ENCODE data around the gene CFAP20DC. TPM values are rescaled to one million over a fixed set of nuclear protein-coding genes. Genes with fewer than 3 reads are reported as not detected.
"Not testable (repeated sequence)": the region's sequence is repeated elsewhere in the genome, so short reads cannot be mapped to it uniquely, and the experiment has no call there.

CFAP20DC gene
- total RNA-seq, 1 donor, result 0.10 TPM

- H3K27me3 ChIP-seq (ENCODE audit: insufficient read depth, low read length), result no peaks in the 10 kb centered on the region
- H3K4me1 ChIP-seq (ENCODE audit: insufficient read depth, low read length), result no peaks in the 10 kb centered on the region
- H3K4me3 ChIP-seq (ENCODE audit: low read length), result no peak overlapping the region
- no peaks in the 10 kb centered on the region for H3K9me3 ChIP-seq (ENCODE audit: low read depth, low read length)
Measured at GRCh38 chr3:58839964-58840363, 209.9 kb downstream of the CFAP20DC start.

- no peaks in the 10 kb centered on the region for H3K9me3 ChIP-seq (ENCODE audit: low read depth, low read length)
Measured at GRCh38 chr3:58839187-58839586, 210.6 kb downstream of the CFAP20DC start.

GRCh38 chr3:58837856-58838255, 212.0 kb downstream of the CFAP20DC start:
- Histone ChIP-seq H3K4me1 (ENCODE audit: insufficient read depth, low read length) (no peaks in the 10 kb centered on the region), H3K27me3 (ENCODE audit: insufficient read depth, low read length) (no peaks in the 10 kb centered on the region), H3K4me3 (ENCODE audit: low read length) (no peak overlapping the region), H3K9me3 (ENCODE audit: low read depth, low read length) (no peaks in the 10 kb centered on the region)

More at GRCh38 chr3:58839187-58839586, 210.6 kb downstream of the CFAP20DC start:
- H3K27me3 ChIP-seq (ENCODE audit: insufficient read depth, low read length), result no peaks in the 10 kb centered on the region
- H3K4me1 ChIP-seq (ENCODE audit: insufficient read depth, low read length), result no peaks in the 10 kb centered on the region
- no peak overlapping the region for H3K4me3 ChIP-seq (ENCODE audit: low read length)

GRCh38 chr3:58837141-58837843, 212.5 kb downstream of the CFAP20DC start:
- Histone ChIP-seq H3K4me3 (ENCODE audit: low read length) (no peak overlapping the region), H3K4me1 (ENCODE audit: insufficient read depth, low read length) (no peaks in the 10 kb centered on the region), H3K27me3 (ENCODE audit: insufficient read depth, low read length) (no peaks in the 10 kb centered on the region), H3K9me3 (ENCODE audit: low read depth, low read length) (no peaks in the 10 kb centered on the region)

GRCh38 chr3:58835086-58835485, 214.7 kb downstream of the CFAP20DC start:
- no peaks in the 10 kb centered on the region for H3K9me3 ChIP-seq (ENCODE audit: low read depth, low read length)
- H3K4me1 ChIP-seq (ENCODE audit: insufficient read depth, low read length), result no peaks in the 10 kb centered on the region
- H3K4me3 ChIP-seq (ENCODE audit: low read length), result no peak overlapping the region
- H3K27me3 ChIP-seq (ENCODE audit: insufficient read depth, low read length), result no peaks in the 10 kb centered on the region

- Histone ChIP-seq H3K4me3 (ENCODE audit: low read length) (no peak overlapping the region), H3K27me3 (ENCODE audit: insufficient read depth, low read length) (no peaks in the 10 kb centered on the region), H3K4me1 (ENCODE audit: insufficient read depth, low read length) (no peaks in the 10 kb centered on the region), H3K9me3 (ENCODE audit: low read depth, low read length) (no peaks in the 10 kb centered on the region)
Measured at GRCh38 chr3:58833491-58833890, 216.3 kb downstream of the CFAP20DC start.

GRCh38 chr3:58829321-58830000, 220.4 kb downstream of the CFAP20DC start:
- Histone ChIP-seq H3K4me3 (ENCODE audit: low read length) (no peak overlapping the region), H3K4me1 (ENCODE audit: insufficient read depth, low read length) (no peaks in the 10 kb centered on the region), H3K27me3 (ENCODE audit: insufficient read depth, low read length) (no peaks in the 10 kb centered on the region), H3K9me3 (ENCODE audit: low read depth, low read length) (no peaks in the 10 kb centered on the region)

GRCh38 chr3:58824777-58825176, 225.0 kb downstream of the CFAP20DC start:
- H3K4me1 ChIP-seq (ENCODE audit: insufficient read depth, low read length), result no peaks in the 10 kb centered on the region
- H3K4me3 ChIP-seq (ENCODE audit: low read length), result no peak overlapping the region
- no peaks in the 10 kb centered on the region for H3K27me3 ChIP-seq (ENCODE audit: insufficient read depth, low read length)
- no peaks in the 10 kb centered on the region for H3K9me3 ChIP-seq (ENCODE audit: low read depth, low read length)

- H3K27me3 ChIP-seq (ENCODE audit: insufficient read depth, low read length), result no peaks in the 10 kb centered on the region
- H3K4me1 ChIP-seq (ENCODE audit: insufficient read depth, low read length), result no peaks in the 10 kb centered on the region
- no peaks in the 10 kb centered on the region for H3K9me3 ChIP-seq (ENCODE audit: low read depth, low read length)
- no peak overlapping the region for H3K4me3 ChIP-seq (ENCODE audit: low read length)
Measured at GRCh38 chr3:58824285-58824684, 225.5 kb downstream of the CFAP20DC start.

GRCh38 chr3:58806551-58807244, 243.1 kb downstream of the CFAP20DC start:
- not testable (repeated sequence) for H3K27me3 ChIP-seq (ENCODE audit: insufficient read depth, low read length); H3K4me1 ChIP-seq (ENCODE audit: insufficient read depth, low read length); H3K9me3 ChIP-seq (ENCODE audit: low read depth, low read length); H3K4me3 ChIP-seq (ENCODE audit: low read length)

GRCh38 chr3:58804914-58805313, 244.9 kb downstream of the CFAP20DC start:
- H3K4me1 ChIP-seq (ENCODE audit: insufficient read depth, low read length), result no peaks in the 10 kb centered on the region
- H3K4me3 ChIP-seq (ENCODE audit: low read length), result no peak overlapping the region
- H3K9me3 ChIP-seq (ENCODE audit: low read depth, low read length), result no peaks in the 10 kb centered on the region
- no peaks in the 10 kb centered on the region for H3K27me3 ChIP-seq (ENCODE audit: insufficient read depth, low read length)

- no peak overlapping the region for H3K4me3 ChIP-seq (ENCODE audit: low read length)
- no peaks in the 10 kb centered on the region for H3K27me3 ChIP-seq (ENCODE audit: insufficient read depth, low read length)
- no peaks in the 10 kb centered on the region for H3K9me3 ChIP-seq (ENCODE audit: low read depth, low read length)
- H3K4me1 ChIP-seq (ENCODE audit: insufficient read depth, low read length), result no peaks in the 10 kb centered on the region
Measured at GRCh38 chr3:58801541-58801940, 248.3 kb downstream of the CFAP20DC start.

GRCh38 chr3:58800940-58801339, 248.9 kb downstream of the CFAP20DC start:
- no peaks in the 10 kb centered on the region for H3K27me3 ChIP-seq (ENCODE audit: insufficient read depth, low read length)
- no peaks in the 10 kb centered on the region for H3K9me3 ChIP-seq (ENCODE audit: low read depth, low read length)
- H3K4me1 ChIP-seq (ENCODE audit: insufficient read depth, low read length), result no peaks in the 10 kb centered on the region
- no peak overlapping the region for H3K4me3 ChIP-seq (ENCODE audit: low read length)

GRCh38 chr3:58800032-58800431, 249.8 kb downstream of the CFAP20DC start:
- Histone ChIP-seq H3K4me3 (ENCODE audit: low read length) (no peak overlapping the region), H3K9me3 (ENCODE audit: low read depth, low read length) (no peaks in the 10 kb centered on the region), H3K27me3 (ENCODE audit: insufficient read depth, low read length) (no peaks in the 10 kb centered on the region), H3K4me1 (ENCODE audit: insufficient read depth, low read length) (no peaks in the 10 kb centered on the region)

- Histone ChIP-seq H3K4me3 (ENCODE audit: low read length) (no peak overlapping the region), H3K4me1 (ENCODE audit: insufficient read depth, low read length) (no peaks in the 10 kb centered on the region), H3K9me3 (ENCODE audit: low read depth, low read length) (no peaks in the 10 kb centered on the region), H3K27me3 (ENCODE audit: insufficient read depth, low read length) (no peaks in the 10 kb centered on the region)
Measured at GRCh38 chr3:58799271-58799670, 250.6 kb downstream of the CFAP20DC start.
